ENCODE results near the gene MAGEB1.

GRCh38 chrX:30282527-30282926, 35.6 kb downstream of the MAGEB1 start:
- TF ChIP-seq CBFB (CRISPR knock-in tag; IDR thresholded peaks at IDR 0.05): no peak
- TF ChIP-seq, protein P1, sequence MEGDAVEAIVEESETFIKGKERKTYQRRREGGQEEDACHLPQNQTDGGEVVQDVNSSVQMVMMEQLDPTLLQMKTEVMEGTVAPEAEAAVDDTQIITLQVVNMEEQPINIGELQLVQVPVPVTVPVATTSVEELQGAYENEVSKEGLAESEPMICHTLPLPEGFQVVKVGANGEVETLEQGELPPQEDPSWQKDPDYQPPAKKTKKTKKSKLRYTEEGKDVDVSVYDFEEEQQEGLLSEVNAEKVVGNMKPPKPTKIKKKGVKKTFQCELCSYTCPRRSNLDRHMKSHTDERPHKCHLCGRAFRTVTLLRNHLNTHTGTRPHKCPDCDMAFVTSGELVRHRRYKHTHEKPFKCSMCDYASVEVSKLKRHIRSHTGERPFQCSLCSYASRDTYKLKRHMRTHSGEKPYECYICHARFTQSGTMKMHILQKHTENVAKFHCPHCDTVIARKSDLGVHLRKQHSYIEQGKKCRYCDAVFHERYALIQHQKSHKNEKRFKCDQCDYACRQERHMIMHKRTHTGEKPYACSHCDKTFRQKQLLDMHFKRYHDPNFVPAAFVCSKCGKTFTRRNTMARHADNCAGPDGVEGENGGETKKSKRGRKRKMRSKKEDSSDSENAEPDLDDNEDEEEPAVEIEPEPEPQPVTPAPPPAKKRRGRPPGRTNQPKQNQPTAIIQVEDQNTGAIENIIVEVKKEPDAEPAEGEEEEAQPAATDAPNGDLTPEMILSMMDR (CRISPR knock-in tag; IDR thresholded peaks at IDR 0.05): no peak
